Measurements from ENCODE around the gene ESR2. TPM values are rescaled to one million over a fixed set of nuclear protein-coding genes. Genes with fewer than 3 reads are reported as not detected.

The ESR2 gene
- total RNA-seq, 1 donor from 2014 or later = not detected

- no peaks in the 10 kb centered on the region for H3K4me1 Mint-ChIP-seq (ENCODE audit: unreplicated experiment)
- no peaks in the 10 kb centered on the region for H3K9me3 Mint-ChIP-seq (ENCODE audit: unreplicated experiment)
- no peak for DNase-seq (ENCODE audit: low spot score)
- peaks cover 1% of the 10 kb centered on the region for H3K27me3 Mint-ChIP-seq (ENCODE audit: unreplicated experiment)
- no peak overlapping the region for H3K27ac Mint-ChIP-seq (ENCODE audit: unreplicated experiment)
- H3K4me3 Mint-ChIP-seq (ENCODE audit: unreplicated experiment) = no peak overlapping the region
- no peaks in the 10 kb centered on the region for H3K36me3 Mint-ChIP-seq (ENCODE audit: low read depth, unreplicated experiment)
- TF ChIP-seq CTCF (IDR thresholded peaks at IDR 0.05; ENCODE audit: unreplicated experiment) = no peak
These were observed 201.8 kb downstream of the ESR2 start for GRCh38 chr14:64092338-64092737.

- H3K36me3 Mint-ChIP-seq (ENCODE audit: low read depth, unreplicated experiment) = no peaks in the 10 kb centered on the region
- H3K27me3 Mint-ChIP-seq (ENCODE audit: unreplicated experiment) = peaks cover 1% of the 10 kb centered on the region
- H3K9me3 Mint-ChIP-seq (ENCODE audit: unreplicated experiment) = no peaks in the 10 kb centered on the region
- no peak for TF ChIP-seq CTCF (IDR thresholded peaks at IDR 0.05; ENCODE audit: unreplicated experiment)
- H3K4me3 Mint-ChIP-seq (ENCODE audit: unreplicated experiment) = no peak overlapping the region
- no peaks in the 10 kb centered on the region for H3K4me1 Mint-ChIP-seq (ENCODE audit: unreplicated experiment)
- DNase-seq (ENCODE audit: low spot score) = no peak
- H3K27ac Mint-ChIP-seq (ENCODE audit: unreplicated experiment) = no peak overlapping the region
These were observed 203.0 kb downstream of the ESR2 start for GRCh38 chr14:64091217-64091616.

- Mint-ChIP-seq H3K9me3 (ENCODE audit: unreplicated experiment) (no peaks in the 10 kb centered on the region), H3K4me1 (ENCODE audit: unreplicated experiment) (no peaks in the 10 kb centered on the region), H3K36me3 (ENCODE audit: low read depth, unreplicated experiment) (no peaks in the 10 kb centered on the region), H3K4me3 (ENCODE audit: unreplicated experiment) (no peak overlapping the region), H3K27me3 (ENCODE audit: unreplicated experiment) (peaks cover 1% of the 10 kb centered on the region), H3K27ac (ENCODE audit: unreplicated experiment) (no peak overlapping the region)
- no peak for DNase-seq (ENCODE audit: low spot score)
- TF ChIP-seq CTCF (IDR thresholded peaks at IDR 0.05; ENCODE audit: unreplicated experiment) = no peak
These were observed 204.3 kb downstream of the ESR2 start for GRCh38 chr14:64089920-64090319.

GRCh38 chr14:64088647-64088964 is 205.6 kb downstream of the ESR2 start:
- peaks cover 1% of the 10 kb centered on the region for H3K27me3 Mint-ChIP-seq (ENCODE audit: unreplicated experiment)
- no peak for DNase-seq (ENCODE audit: low spot score)
- H3K4me1 Mint-ChIP-seq (ENCODE audit: unreplicated experiment) = no peaks in the 10 kb centered on the region
- H3K9me3 Mint-ChIP-seq (ENCODE audit: unreplicated experiment) = no peaks in the 10 kb centered on the region
- no peaks in the 10 kb centered on the region for H3K36me3 Mint-ChIP-seq (ENCODE audit: low read depth, unreplicated experiment)
- no peak overlapping the region for H3K27ac Mint-ChIP-seq (ENCODE audit: unreplicated experiment)
- no peak for TF ChIP-seq CTCF (IDR thresholded peaks at IDR 0.05; ENCODE audit: unreplicated experiment)
- no peak overlapping the region for H3K4me3 Mint-ChIP-seq (ENCODE audit: unreplicated experiment)

- Mint-ChIP-seq H3K4me1 (ENCODE audit: unreplicated experiment) (no peaks in the 10 kb centered on the region), H3K9me3 (ENCODE audit: unreplicated experiment) (no peaks in the 10 kb centered on the region), H3K36me3 (ENCODE audit: low read depth, unreplicated experiment) (peaks cover 9% of the 10 kb centered on the region), H3K27me3 (ENCODE audit: unreplicated experiment) (no peaks in the 10 kb centered on the region), H3K27ac (ENCODE audit: unreplicated experiment) (no peak overlapping the region), H3K4me3 (ENCODE audit: unreplicated experiment) (no peak overlapping the region)
- TF ChIP-seq CTCF (IDR thresholded peaks at IDR 0.05; ENCODE audit: unreplicated experiment) = no peak
- no peak for DNase-seq (ENCODE audit: low spot score)
These were observed 211.3 kb downstream of the ESR2 start for GRCh38 chr14:64082837-64083236.
